A204.1 (cell line): ENCODE measurements around the gene MLLT10.

ENCODE experiments used
- FAIRE-seq: peaks from 2 replicates; lab custom pipeline; 2012; peaks lifted over from hg19 to GRCh38; lab: Jason Lieb, UNC

The MLLT10 gene

GRCh38 chr10:21501731-21502347, 32.2 kb upstream of the MLLT10 start:
- no peak for FAIRE-seq

- FAIRE-seq: no peak
Measured at GRCh38 chr10:21502348-21502740, 31.7 kb upstream of the MLLT10 start.

GRCh38 chr10:21503542-21503941, 30.5 kb upstream of the MLLT10 start:
- no peak for FAIRE-seq

- no peak for FAIRE-seq
Measured at GRCh38 chr10:21505711-21506278, 28.2 kb upstream of the MLLT10 start.

GRCh38 chr10:21506351-21506750, 27.7 kb upstream of the MLLT10 start:
- no peak for FAIRE-seq

- FAIRE-seq: no peak
Measured at GRCh38 chr10:21507150-21507549, 26.9 kb upstream of the MLLT10 start.

- FAIRE-seq: no peak
Measured at GRCh38 chr10:21508706-21509331, 25.2 kb upstream of the MLLT10 start.

- FAIRE-seq: no peak
Measured at GRCh38 chr10:21509341-21510240, 24.4 kb upstream of the MLLT10 start.

- no peak for FAIRE-seq
Measured at GRCh38 chr10:21510241-21511094, 23.6 kb upstream of the MLLT10 start.

GRCh38 chr10:21511095-21511570, 22.9 kb upstream of the MLLT10 start:
- FAIRE-seq: no peak

GRCh38 chr10:21511946-21512572, 22.0 kb upstream of the MLLT10 start:
- FAIRE-seq: no peak

- FAIRE-seq: no peak
Measured at GRCh38 chr10:21512573-21513404, 21.2 kb upstream of the MLLT10 start.

GRCh38 chr10:21513405-21513788, 20.6 kb upstream of the MLLT10 start:
- FAIRE-seq: no peak

- no peak for FAIRE-seq
Measured at GRCh38 chr10:21514129-21514817, 19.8 kb upstream of the MLLT10 start.

GRCh38 chr10:21514818-21515351, 19.1 kb upstream of the MLLT10 start:
- no peak for FAIRE-seq

- FAIRE-seq: no peak
Measured at GRCh38 chr10:21515361-21516241, 18.4 kb upstream of the MLLT10 start.

- FAIRE-seq: no peak
Measured at GRCh38 chr10:21516242-21517131, 17.5 kb upstream of the MLLT10 start.
